Kidney epithelial cell (primary cell): ENCODE data around the gene RAN. TPM values are rescaled to one million over a fixed set of nuclear protein-coding genes. Genes with fewer than 3 reads are reported as not detected.

Experiments used
- DNase-seq: peaks from one replicate; pipeline ENCODE4 v3.0.0-alpha.2; 2010; ENCODE audit warnings: low read depth
- H3K27me3 ChIP-seq: 2 replicates; pipeline ENCODE4 v1.6.0; 2011; ENCODE audit warnings: low read length; ENCODE audit not compliant: control insufficient read depth, insufficient read depth
- H3K36me3 ChIP-seq: 2 replicates; pipeline ENCODE4 v1.5.1; 2011; ENCODE audit warnings: low read length; ENCODE audit not compliant: control insufficient read depth, insufficient read depth
- H3K4me3 ChIP-seq: 2 replicates; pipeline ENCODE4 v1.5.1; 2011; ENCODE audit warnings: low read depth, mild to moderate bottlenecking, control low read depth, low read length
- CTCF ChIP-seq: IDR thresholded peaks from 2 replicates; pipeline ENCODE4 v1.5.1; 2011; ENCODE audit warnings: mild to moderate bottlenecking, moderate library complexity, low read length, control low read depth, inconsistent platforms; ENCODE audit not compliant: insufficient read depth, poor library complexity, severe bottlenecking
- total RNA-seq: library from RNA; depleted of rRNA; stranded (reverse); fragments of >200 nt; gene quantifications from 2 replicates; pipeline ENCODE4 v1.2.3, GENCODE V29; 2015

Gene RAN
- total RNA-seq, 1 donor from 2014 or later, result 344 TPM

GRCh38 chr12:130868412-130868811 is 3.5 kb upstream of the RAN start:
- no peak for DNase-seq
- H3K27me3 ChIP-seq, result no peaks in the 10 kb centered on the region
- TF ChIP-seq CTCF, result no peak
- no peak overlapping the region for H3K4me3 ChIP-seq
- H3K36me3 ChIP-seq, result peaks cover under 1% of the 10 kb centered on the region

- peak overlapping the region; percentile 50 for H3K4me3 ChIP-seq
- peaks cover 1% of the 10 kb centered on the region for H3K36me3 ChIP-seq
- TF ChIP-seq CTCF, result peak; percentile 44
- DNase-seq, result peak; percentile 50
- H3K27me3 ChIP-seq, result no peaks in the 10 kb centered on the region
These were observed 1.2 kb upstream of the RAN start for GRCh38 chr12:130870442-130871285.

- Histone ChIP-seq H3K4me3 (peak overlapping the region; percentile 69), H3K36me3 (peaks cover 2% of the 10 kb centered on the region), H3K27me3 (no peaks in the 10 kb centered on the region)
- no peak for DNase-seq
- TF ChIP-seq CTCF, result no peak
These were observed 572 bp downstream of the RAN start for GRCh38 chr12:130872179-130873096.

- DNase-seq, result no peak
- H3K27me3 ChIP-seq, result no peaks in the 10 kb centered on the region
- peak overlapping the region; percentile 69 for H3K4me3 ChIP-seq
- peaks cover 2% of the 10 kb centered on the region for H3K36me3 ChIP-seq
- TF ChIP-seq CTCF, result no peak
These were observed 1.4 kb downstream of the RAN start for GRCh38 chr12:130873106-130873795.

- no peak for DNase-seq
- Histone ChIP-seq H3K36me3 (peaks cover 2% of the 10 kb centered on the region), H3K4me3 (no peak overlapping the region), H3K27me3 (no peaks in the 10 kb centered on the region)
- no peak for TF ChIP-seq CTCF
These were observed 2.0 kb downstream of the RAN start for GRCh38 chr12:130873825-130874224.
